HCEC 1CT (cell line): Measurements from ENCODE around the gene TULP4.
"Not testable (repeated sequence)": the region's sequence is repeated elsewhere in the genome, so short reads cannot be mapped to it uniquely, and the experiment has no call there.

Experiments
- DNase-seq: peaks from one replicate; pipeline ENCODE4 v3.0.0-alpha.2; 2017

The TULP4 gene

DNA sequence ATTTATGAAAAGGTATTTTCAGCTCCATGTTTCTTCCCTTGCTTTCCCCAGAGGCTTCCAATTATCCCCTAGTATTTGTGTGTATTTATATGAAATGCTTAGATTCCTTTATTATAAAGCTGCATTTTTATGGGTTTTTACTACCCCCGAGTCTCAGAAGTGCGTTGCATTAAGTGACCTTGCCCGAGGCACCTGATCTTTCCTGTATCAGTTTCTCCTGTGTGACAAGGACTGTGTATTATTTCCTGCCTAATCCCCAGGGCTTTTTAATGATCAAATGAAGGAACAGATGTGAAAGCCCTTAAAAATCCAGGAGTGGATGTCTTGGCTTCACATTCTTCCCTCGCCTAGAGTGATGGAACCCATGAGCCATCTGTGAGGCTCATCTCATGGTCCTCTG lies 118.8 kb downstream of the TULP4 start:
- no peak for DNase-seq

DNA sequence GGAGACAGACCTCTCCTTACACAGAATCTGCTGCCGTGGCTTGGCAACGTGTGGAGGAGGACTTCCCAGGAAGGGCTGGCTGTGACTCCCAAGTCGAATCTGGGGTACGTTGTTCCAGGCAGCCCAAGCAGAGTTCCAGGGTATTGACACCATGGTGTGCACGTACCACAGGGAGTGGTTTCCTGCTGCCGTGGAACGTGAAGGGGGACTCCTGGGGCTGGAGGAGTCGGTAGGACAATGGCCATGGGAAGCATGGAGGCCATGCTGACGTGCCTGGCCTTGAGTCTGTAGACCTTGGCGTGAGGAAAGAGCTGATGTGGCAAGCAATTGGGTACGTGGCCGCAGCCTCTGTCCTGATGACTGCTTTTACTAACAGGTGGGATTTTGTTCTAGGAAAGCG lies 119.3 kb downstream of the TULP4 start:
- no peak for DNase-seq

DNA sequence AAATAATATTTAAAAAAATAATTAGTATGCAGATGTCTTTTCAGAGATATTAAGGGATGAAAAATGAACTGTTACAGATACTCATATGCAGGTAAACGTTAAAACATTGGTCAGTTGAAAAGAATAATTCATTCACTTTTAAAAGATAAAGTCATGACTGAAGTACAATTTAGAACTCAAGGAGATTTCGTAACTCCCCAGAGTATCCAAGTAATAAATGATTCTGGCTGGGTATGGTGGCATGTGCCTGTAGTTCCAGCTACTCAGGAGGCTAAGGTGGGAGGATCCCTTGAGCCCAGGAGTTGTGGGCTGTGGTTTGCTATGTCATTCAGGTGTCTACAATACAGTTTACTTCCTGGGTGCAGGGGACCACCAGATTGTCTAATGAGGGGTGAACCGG lies 125.3 kb downstream of the TULP4 start:
- no peak for DNase-seq

DNA sequence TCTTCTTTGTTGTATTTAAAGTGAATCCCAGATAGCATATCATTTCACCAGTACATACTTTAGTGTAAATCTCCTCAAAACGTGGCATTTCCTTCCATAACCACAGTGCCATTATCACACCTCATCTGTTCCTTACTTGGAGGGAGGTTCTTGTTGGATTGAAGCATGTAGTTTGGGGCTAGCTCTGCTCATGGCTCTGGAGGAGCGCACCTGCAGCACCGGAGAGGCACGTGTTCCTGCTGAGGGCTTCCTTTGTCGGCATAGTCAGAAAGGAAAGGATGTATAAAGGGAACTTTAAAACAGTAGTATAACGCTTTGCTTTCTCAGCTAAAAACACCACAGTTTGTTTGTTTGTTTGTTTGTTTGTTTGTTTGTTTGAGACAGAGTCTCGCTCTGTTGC lies 126.0 kb downstream of the TULP4 start:
- DNase-seq = no peak

DNA sequence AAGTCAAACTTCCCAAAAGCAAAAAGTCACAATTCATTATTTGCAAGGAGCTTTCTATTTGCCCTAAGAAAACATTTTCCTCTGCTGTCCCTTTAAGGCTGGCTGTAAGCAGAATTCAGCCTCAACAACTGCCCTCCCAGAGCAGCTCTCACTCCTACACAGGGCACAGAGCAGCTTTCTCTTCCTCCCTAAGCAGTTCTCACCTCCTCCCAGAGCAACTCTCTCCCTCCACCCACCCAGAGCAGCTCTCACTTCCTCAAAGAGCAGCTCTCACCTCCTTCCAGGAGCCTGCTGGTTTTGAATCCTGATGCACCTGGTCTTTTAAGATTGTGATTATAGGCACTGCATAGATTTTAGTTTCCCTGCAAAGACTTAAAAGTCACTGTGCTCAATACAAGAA lies 127.0 kb downstream of the TULP4 start:
- no peak for DNase-seq

- no peak for DNase-seq
Observed at GRCh38 chr6:158441716-158442215, 129.5 kb downstream of the TULP4 start.

GRCh38 chr6:158442306-158442705 lies 130.0 kb downstream of the TULP4 start:
- no peak for DNase-seq

GRCh38 chr6:158445426-158446085 lies 133.3 kb downstream of the TULP4 start:
- DNase-seq = no peak

GRCh38 chr6:158448856-158449255 lies 136.6 kb downstream of the TULP4 start:
- no peak for DNase-seq

DNA sequence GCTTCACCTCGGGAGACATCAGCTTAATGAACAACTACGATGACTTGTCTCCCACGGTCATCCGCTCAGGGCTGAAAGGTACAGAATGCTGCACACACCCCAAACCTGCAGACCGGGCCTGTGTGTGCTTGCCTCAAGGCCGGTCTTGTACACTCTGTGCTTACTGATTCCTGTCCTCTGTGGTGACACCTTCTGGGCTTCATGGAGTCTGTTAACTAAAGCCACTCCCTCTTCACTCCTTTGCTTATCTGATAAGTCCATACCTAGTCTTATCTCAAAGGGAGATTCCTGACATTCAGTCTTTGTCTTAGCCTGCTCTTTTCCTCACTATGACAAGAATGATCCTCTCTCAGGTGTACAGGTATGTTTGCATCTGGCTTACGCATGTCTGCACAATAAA lies 139.9 kb downstream of the TULP4 start:
- no peak for DNase-seq

- no peak for DNase-seq
Observed at GRCh38 chr6:158457131-158457530, 144.9 kb downstream of the TULP4 start.

DNA sequence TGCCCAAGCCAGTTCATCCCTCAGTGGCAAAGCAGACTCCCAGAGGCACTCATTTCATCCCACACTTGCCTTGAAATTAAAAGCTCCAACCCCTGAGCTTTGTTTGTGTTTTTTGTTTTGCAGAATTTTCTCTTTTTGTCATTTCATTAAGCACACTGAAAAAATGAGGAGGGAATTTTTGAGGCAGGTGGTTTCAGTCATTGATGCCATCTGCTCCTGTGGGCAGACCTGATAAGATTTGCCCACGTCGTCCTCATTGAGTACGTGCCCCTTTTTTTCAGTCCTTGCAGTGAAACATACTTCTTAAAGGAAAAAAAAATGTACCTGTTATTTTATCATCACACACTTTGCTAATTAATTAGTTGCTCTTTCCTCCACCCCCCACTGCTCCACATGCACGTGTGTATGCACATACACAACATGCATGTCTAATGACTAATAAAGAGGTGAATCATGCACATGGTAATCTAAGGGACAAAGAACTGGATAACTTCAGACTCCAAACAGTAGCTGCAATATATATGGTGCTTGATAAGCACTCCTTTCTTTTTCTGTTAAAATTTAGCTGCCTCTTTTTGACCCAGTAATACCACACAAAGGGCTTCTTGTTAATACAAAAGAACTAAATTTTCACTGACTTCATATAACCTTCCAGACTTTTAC lies 145.5 kb downstream of the TULP4 start:
- peak; percentile 54 for DNase-seq

DNA sequence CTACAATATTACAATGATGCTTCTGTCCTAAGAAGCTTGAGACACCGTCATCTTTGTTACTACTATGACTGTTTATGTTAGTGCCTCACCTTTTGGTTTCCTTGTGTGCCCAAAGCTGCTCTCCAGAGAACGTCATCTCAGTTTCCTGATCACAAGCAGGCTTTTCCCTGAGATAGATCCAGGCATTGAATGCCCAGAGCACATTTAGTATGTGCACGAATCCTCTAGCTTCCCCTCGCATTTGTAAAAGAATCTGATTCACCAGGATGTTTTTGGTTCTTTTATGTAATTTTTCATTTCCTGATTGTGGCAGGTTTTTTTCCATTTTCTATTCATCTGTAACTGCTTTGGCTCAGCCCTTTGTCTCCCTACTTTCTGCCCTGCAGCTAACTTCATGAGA lies 147.5 kb downstream of the TULP4 start:
- no peak for DNase-seq

DNA sequence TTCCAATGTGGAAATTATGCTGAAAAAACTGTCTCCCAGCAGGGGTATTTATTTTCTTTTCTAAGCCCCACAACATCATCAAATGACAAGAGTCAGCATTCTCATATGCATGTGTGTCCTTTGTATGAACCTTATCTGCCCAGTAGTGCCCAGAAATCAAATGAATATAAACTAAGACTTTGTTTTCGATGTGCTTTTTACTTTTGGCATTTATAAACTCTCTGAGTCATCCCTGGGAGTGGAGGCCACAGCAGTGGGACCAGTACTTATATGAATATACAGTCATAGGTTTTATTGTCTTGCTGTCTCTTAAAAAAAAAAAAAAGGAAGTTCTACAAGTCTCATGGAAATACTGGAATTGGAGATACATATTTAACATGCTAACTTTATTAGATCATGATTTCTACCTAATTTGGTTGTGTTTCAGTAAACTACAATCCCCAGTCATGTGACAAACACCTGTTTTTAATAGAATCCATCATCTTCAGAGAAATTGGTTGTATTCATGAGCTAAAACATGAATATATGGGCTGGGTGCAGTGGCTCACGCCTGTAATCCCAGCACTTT lies 148.4 kb downstream of the TULP4 start:
- DNase-seq = peak; percentile 78

DNA sequence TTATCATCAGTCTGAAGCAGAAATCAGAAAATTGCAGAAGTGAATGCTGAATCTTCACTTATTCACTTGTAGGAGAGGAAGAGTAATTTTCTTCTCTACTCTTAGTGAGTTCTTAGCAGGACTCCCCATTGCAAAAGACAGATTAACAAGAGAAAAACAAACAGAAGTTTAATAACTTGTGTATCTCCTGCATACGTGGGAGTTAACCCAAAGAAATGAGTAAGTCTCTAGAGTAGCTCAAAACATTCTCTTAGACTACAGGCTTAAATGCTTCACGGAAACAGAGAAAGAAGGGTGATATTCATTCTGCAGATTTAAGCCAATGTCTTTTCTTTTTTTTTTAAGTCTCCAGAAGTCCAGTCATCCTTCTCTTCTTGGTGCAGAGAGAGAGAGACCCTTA lies 149.7 kb downstream of the TULP4 start:
- no peak for DNase-seq

GRCh38 chr6:158464483-158464882 lies 152.2 kb downstream of the TULP4 start:
- no peak for DNase-seq

DNA sequence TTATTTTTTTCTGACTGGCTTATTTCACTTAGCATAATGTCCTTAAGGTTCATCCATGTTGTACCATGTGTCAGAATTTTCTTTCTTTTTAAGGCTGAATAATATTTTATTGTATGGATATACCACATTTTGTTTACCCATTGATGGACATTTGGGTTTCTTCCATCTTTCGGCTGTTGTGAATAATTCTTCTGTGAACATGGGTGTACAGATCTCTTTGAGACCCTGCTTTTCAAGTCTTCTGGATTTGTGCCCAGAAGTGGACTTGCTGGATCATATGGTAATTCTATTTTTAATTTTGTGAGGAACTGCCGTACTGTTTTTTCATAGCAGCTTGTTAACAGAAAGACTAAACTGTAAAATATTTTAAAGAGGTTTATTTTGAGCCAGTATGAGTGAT lies 153.0 kb downstream of the TULP4 start:
- DNase-seq = no peak

DNA sequence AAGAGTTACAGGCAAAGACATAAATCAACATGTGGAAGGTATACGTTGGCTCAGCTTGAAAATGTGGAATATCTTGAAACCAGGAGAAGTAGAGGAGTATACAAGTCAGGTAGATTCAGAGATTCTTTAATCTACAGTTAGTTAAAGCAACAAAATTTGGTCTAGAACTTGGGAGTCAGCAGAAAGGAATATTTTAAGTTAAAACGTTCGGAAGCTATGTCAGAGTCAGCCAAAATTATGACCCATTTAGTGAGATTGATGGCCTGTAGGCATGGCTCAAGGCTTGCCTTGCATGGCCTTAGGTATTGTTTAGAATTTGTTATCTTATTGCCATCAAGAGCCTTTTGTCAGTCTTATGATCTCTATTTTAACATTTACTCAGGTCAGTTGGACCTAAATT lies 153.5 kb downstream of the TULP4 start:
- no peak for DNase-seq

DNA sequence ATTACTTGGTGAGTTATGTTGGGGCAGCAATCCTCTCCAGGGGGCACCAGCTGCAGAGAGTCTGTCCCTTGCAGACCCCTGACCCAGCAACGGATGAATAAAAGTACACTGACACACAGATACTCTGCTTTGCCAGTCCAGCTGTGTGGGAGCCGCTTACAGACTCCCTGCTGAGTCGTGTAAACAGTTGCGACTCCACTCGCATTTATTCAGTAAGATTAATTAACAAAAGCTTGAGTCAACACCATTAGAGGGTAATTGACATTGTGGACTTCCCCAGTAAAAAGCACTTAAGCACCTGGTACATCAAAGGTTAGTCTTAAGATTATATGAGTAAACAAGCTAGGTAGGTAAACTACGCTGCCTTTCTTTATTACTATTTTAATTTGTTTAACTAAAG lies 155.7 kb downstream of the TULP4 start:
- no peak for DNase-seq

GRCh38 chr6:158468666-158469065 lies 156.4 kb downstream of the TULP4 start:
- DNase-seq = peak; percentile 33

DNA sequence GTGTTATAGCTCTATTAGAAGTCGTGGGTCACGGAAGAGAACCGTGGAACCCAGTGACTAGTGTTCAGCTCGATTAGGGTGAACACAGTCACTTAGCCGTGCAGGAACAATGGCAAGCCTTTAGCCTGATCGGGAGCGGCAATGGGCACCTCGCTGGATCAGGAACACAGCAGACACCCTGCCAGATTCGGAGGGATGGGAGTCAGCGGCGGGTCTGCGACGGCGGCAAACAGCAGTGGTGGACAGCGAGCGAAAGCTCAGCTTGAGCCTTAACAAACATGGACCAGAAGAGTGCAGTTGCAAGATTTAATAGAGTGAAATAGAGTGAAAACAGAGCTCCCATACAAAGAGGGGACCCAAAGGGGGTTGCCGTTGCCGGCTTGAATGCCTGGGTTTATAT lies 157.8 kb downstream of the TULP4 start:
- not testable (repeated sequence) for DNase-seq

- DNase-seq = no peak
Observed at GRCh38 chr6:158471339-158471738, 159.1 kb downstream of the TULP4 start.

DNA sequence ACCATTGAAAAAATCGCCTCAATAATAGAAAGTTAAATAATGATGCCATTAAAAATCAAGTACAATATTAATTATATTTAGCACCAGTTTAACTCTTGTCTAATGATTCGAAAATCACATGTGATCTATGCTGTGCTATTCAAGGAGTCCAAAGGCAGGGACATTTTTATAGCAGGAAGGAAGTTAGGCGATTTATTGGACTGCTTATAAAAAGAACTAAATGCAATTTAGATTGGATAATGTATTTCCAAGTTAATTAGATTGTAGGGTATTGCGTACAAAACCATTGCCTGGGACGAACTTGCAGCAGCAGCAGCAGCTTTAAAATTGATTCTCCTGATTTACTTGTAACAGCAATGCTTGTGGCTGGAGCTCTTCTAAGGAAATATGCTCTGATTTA lies 160.2 kb downstream of the TULP4 start:
- no peak for DNase-seq

DNA sequence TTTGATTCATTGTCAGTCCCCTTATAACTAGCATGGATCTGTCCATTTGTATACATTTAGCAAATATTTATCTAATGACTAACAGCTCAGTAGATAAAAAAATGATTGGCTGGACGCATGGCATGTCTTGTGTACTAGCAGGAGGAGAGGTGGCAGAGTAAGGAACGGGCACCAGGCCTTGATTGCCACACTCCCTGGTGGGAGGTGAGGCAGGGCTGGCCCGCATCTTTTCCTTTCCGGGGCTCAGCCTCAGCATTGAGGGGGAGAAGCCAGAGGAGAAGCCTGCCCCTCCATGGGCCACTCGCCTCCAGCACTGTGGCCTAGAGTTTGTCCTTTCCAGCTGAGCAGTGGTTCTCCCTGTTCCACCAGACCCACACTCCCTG lies 162.7 kb downstream of the TULP4 start:
- peak; percentile 76 for DNase-seq
